Neuronal stem cell (in vitro differentiated cells): ENCODE results near the gene EPO.

Experiments
- DNase-seq: peaks from one replicate; pipeline ENCODE4 v3.0.0-alpha.2; 2013; ENCODE audit warnings: low spot score
- H2AFZ ChIP-seq: one replicate; pipeline ENCODE4 v1.6.1; 2013; ENCODE audit warnings: mild to moderate bottlenecking, low read length, inconsistent platforms
- H2AK5ac ChIP-seq: 2 replicates; pipeline ENCODE4 v1.6.1; 2013; ENCODE audit warnings: low read depth, mild to moderate bottlenecking, inconsistent platforms, low read length, moderate library complexity, mixed read lengths
- H2BK120ac ChIP-seq: 2 replicates; pipeline ENCODE4 v1.6.1; 2013; ENCODE audit warnings: low read depth, mild to moderate bottlenecking, inconsistent platforms, low read length, moderate library complexity, mixed read lengths
- H2BK12ac ChIP-seq: one replicate; pipeline ENCODE4 v1.6.1; 2013; ENCODE audit warnings: low read length, inconsistent platforms
- H2BK15ac ChIP-seq: 2 replicates; pipeline ENCODE4 v1.6.1; 2013; ENCODE audit warnings: mild to moderate bottlenecking, low read length, inconsistent platforms, mixed read lengths
- H2BK5ac ChIP-seq: one replicate; pipeline ENCODE4 v1.6.1; 2013; ENCODE audit warnings: inconsistent platforms, mild to moderate bottlenecking, low read length, moderate library complexity
- H3K14ac ChIP-seq: one replicate; pipeline ENCODE4 v1.6.1; 2013; ENCODE audit warnings: low read length, inconsistent platforms
- H3K18ac ChIP-seq: 2 replicates; pipeline ENCODE4 v1.6.1; 2013; ENCODE audit warnings: low read length, inconsistent platforms
- H3K23ac ChIP-seq: 2 replicates; pipeline ENCODE4 v1.6.1; 2013; ENCODE audit warnings: low read depth, mild to moderate bottlenecking, mixed read lengths, low read length, inconsistent platforms; ENCODE audit not compliant: poor library complexity
- H3K27ac ChIP-seq: replicated peaks from 3 replicates; pipeline ENCODE4 v1.5.1; 2013; ENCODE audit warnings: low read length, inconsistent platforms
- H3K27me3 ChIP-seq, 3 experiments: 2 replicates each; pipeline ENCODE4 v1.6.1; 2013; ENCODE audit warnings: low read length in 3 of 3, mild to moderate bottlenecking in 2 of 3, inconsistent platforms in 1 of 3, low read depth in 1 of 3, mixed read lengths in 1 of 3, moderate library complexity in 1 of 3; ENCODE audit not compliant: control insufficient read depth in 3 of 3, insufficient read depth in 3 of 3
- H3K36me3 ChIP-seq, 2 donors: replicated peaks in 1 of 2; 2 replicates each; pipeline ENCODE4 v1.6.1; 2013; ENCODE audit warnings: low read length in 2 of 2; ENCODE audit not compliant: control insufficient read depth in 2 of 2, insufficient read depth in 2 of 2
- H3K4ac ChIP-seq: 2 replicates; pipeline ENCODE4 v1.6.1; 2013; ENCODE audit warnings: inconsistent platforms, mild to moderate bottlenecking, low read length, moderate library complexity
- H3K4me1 ChIP-seq, 2 donors: 1 replicate in 1 of 2; 2 replicates in 1 of 2; pipeline ENCODE4 v1.6.1; 2013; ENCODE audit warnings: low read length in 2 of 2, low read depth in 1 of 2; ENCODE audit not compliant: control insufficient read depth in 2 of 2, insufficient read depth in 1 of 2
- H3K4me2 ChIP-seq: one replicate; pipeline ENCODE4 v1.6.1; 2013; ENCODE audit warnings: mild to moderate bottlenecking, low read length, inconsistent platforms; ENCODE audit not compliant: insufficient read depth, poor library complexity, severe bottlenecking
- H3K4me3 ChIP-seq, 2 donors: 2 replicates each; pipeline ENCODE4 v1.5.1; 2013; ENCODE audit warnings: low read length in 2 of 2, mild to moderate bottlenecking in 2 of 2, inconsistent platforms in 1 of 2, moderate library complexity in 1 of 2
- H3K79me1 ChIP-seq: one replicate; pipeline ENCODE4 v1.6.1; 2013; ENCODE audit warnings: low read depth, mild to moderate bottlenecking, inconsistent platforms, low read length, moderate library complexity
- H3K9ac ChIP-seq: one replicate; pipeline ENCODE4 v1.6.1; 2013; ENCODE audit warnings: mild to moderate bottlenecking, low read depth, low read length, inconsistent platforms; ENCODE audit not compliant: poor library complexity
- H3K9me3 ChIP-seq, 2 donors: replicated peaks in 1 of 2; 2 replicates each; pipeline versions ENCODE3 to v1.6.1; 2013; ENCODE audit warnings: low read length in 2 of 2, mild to moderate bottlenecking in 2 of 2, inconsistent platforms in 1 of 2, low read depth in 1 of 2, mixed read lengths in 1 of 2, moderate library complexity in 1 of 2; ENCODE audit not compliant: control insufficient read depth in 2 of 2, insufficient read depth in 1 of 2
- H4K8ac ChIP-seq: one replicate; pipeline ENCODE4 v1.6.1; 2013; ENCODE audit warnings: low read depth, mild to moderate bottlenecking, inconsistent platforms, low read length, moderate library complexity
- H4K91ac ChIP-seq: one replicate; pipeline ENCODE4 v1.6.1; 2013; ENCODE audit warnings: low read length, low read depth, mild to moderate bottlenecking, inconsistent platforms; ENCODE audit not compliant: poor library complexity
- whole genome bisulfite sequencing, 2 donors: extraction: QIAGEN DNeasy Blood & Tissue Kit; methylation state at CpG; one replicate each; pipeline ENCODE4 v1.1.7; 2013; ENCODE audit warnings: missing lambda C conversion rate in 2 of 2, mixed read lengths in 1 of 2; ENCODE audit not compliant: insufficient read length in 2 of 2, insufficient replicate concordance in 1 of 2; ENCODE audit errors: extremely low coverage in 2 of 2; 5-methylcytosine and 5-hydroxymethylcytosine counted together

Gene EPO

DNA sequence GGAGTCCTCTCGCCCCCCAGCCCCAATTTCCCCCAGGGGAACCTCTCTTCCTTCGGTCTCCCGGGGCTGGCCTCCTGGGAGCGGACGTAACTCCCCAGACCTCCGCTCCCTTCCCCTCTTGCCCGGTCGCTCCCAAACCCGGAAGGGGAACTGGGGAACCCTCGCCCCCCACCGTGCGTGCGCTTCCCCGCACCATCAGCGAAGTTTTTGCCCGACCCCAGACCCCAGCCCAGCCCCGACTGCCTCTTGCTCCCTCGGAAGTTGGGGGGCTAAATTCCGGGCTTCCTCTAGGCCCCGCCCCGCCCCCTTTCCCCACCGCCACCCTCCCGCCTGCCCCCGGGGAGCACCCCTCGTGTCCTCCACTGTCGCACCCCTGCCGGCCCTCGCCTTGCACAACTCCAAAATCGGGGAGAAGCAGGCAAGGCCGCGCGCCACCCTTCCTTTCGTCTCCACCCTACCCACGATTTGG is 46.3 kb upstream of the EPO start:
- peak overlapping the region; percentile 93 for H3K4me2 ChIP-seq
- H3K4ac ChIP-seq = no peak overlapping the region
- H3K9ac ChIP-seq = peak overlapping the region; percentile 97
- H3K27ac ChIP-seq = peak overlapping the region; percentile 37
- peak overlapping the region; percentile 97 for H2AK5ac ChIP-seq
- H3K14ac ChIP-seq = no peak overlapping the region
- peaks cover 20% of the 10 kb centered on the region for H3K79me1 ChIP-seq
- no peak for DNase-seq
- peaks cover 21 to 27% of the 10 kb centered on the region in 2 donors for H3K36me3 ChIP-seq
- H4K8ac ChIP-seq = no peak overlapping the region
- H4K91ac ChIP-seq = no peak overlapping the region
- no peaks in the 10 kb centered on the region for H3K9me3 ChIP-seq
- H2BK120ac ChIP-seq = no peak overlapping the region
- peaks cover 2 to 3% of the 10 kb centered on the region in 2 donors for H3K4me1 ChIP-seq
- no CpG with 5 or more reads among the region's 34 CpGs for WGBS, 2 donors
- H3K23ac ChIP-seq = peak overlapping the region; percentile 89
- peak overlapping the region; percentile 90 to 97 for H3K4me3 ChIP-seq
- H2BK5ac ChIP-seq = peak overlapping the region; percentile 78
- H2AFZ ChIP-seq = peak overlapping the region; percentile 99
- no peak overlapping the region for H2BK12ac ChIP-seq
- peak overlapping the region; percentile 96 for H3K18ac ChIP-seq
- no peaks in the 10 kb centered on the region for H3K27me3 ChIP-seq
- peak overlapping the region; percentile 67 for H2BK15ac ChIP-seq

DNA sequence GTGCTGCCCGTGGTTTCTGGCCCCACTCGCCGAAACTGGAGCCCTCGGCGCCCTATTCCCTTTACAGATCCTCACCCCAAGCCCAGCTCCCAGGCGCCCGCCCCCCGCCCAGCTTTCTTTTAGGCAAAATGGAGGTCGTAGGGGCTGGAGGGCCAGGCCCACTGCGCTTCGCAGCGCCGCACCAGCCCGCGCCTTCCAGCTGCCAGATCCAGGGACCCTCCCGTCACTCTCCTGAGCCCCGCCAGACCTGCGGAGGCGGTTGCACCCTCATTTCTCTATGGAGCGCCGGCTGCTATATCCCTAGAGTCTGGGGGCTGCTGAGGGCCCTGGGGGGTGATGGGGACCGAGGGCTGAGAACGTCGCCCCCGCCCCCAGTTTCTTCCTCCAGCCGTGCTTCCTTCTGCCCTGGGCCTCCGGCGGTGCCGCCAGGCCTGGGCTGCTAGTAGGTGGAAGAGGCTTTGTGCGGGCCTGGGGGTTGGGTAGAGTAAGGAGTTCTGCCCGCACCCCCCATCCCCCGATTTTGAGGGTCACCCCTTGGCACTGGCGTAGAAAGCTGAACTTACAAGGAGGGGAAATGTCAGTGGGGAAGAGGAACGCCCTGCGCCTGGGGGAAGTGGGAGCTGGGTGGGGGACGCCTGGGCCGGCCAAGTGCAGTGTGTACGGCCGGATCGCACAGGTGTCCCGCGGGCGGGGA is 45.7 kb upstream of the EPO start:
- Histone ChIP-seq H2BK15ac (peak overlapping the region; percentile 67), H4K91ac (no peak overlapping the region), H4K8ac (no peak overlapping the region), H3K9me3 (no peaks in the 10 kb centered on the region), H3K18ac (peak overlapping the region; percentile 96), H2AK5ac (peak overlapping the region; percentile 97), H3K27me3 (no peaks in the 10 kb centered on the region), H3K4me3 (peak overlapping the region; percentile 90 to 97), H2BK12ac (no peak overlapping the region), H3K4me1 (peaks cover 2 to 3% of the 10 kb centered on the region in 2 donors), H3K79me1 (peaks cover 20% of the 10 kb centered on the region), H3K36me3 (peaks cover 21 to 33% of the 10 kb centered on the region in 2 donors), H2BK120ac (no peak overlapping the region), H3K27ac (no peak overlapping the region), H3K4me2 (peak overlapping the region; percentile 93), H3K14ac (peak overlapping the region; percentile 71), H3K4ac (peak overlapping the region; percentile 23), H3K9ac (peak overlapping the region; percentile 97), H3K23ac (peak overlapping the region; percentile 91), H2AFZ (peak overlapping the region; percentile 32), H2BK5ac (peak overlapping the region; percentile 78)
- no CpG with 5 or more reads among the region's 43 CpGs for WGBS, 2 donors
- no peak for DNase-seq

DNA sequence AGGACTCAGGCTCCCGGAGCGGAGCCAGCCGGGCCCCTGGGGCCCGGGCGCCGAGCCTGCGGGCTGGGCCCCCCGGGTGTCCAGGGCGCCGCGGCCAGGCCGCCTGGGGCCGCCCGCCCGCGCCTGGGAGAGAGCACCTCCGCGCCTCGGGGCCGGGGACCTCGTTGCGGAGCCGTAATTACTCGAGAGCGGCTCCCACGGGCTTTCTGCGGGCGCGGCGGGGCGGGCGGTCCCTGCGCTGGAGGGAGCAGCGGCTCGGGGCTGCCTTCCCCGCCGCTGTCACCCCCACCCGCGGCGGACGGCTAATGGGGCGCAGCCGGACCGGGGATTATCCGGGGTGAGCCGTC is 45.2 kb upstream of the EPO start:
- Histone ChIP-seq H3K9me3 (no peaks in the 10 kb centered on the region), H2BK15ac (no peak overlapping the region), H2BK12ac (no peak overlapping the region), H3K4ac (no peak overlapping the region), H3K4me3 (peak overlapping the region; percentile 90 to 97), H3K79me1 (peaks cover 20% of the 10 kb centered on the region), H3K27ac (no peak overlapping the region), H4K91ac (no peak overlapping the region), H3K23ac (no peak overlapping the region), H3K18ac (peak overlapping the region; percentile 96), H2AK5ac (no peak overlapping the region), H3K4me1 (peaks cover 2 to 3% of the 10 kb centered on the region in 2 donors), H2AFZ (no peak overlapping the region), H3K14ac (no peak overlapping the region), H3K9ac (peak overlapping the region; percentile 97), H3K36me3 (peaks cover 23 to 38% of the 10 kb centered on the region in 2 donors), H2BK120ac (no peak overlapping the region), H2BK5ac (peak overlapping the region; percentile 24), H3K4me2 (peak overlapping the region; percentile 93), H4K8ac (no peak overlapping the region), H3K27me3 (no peaks in the 10 kb centered on the region)
- no peak for DNase-seq
- no CpG with 5 or more reads among the region's 46 CpGs for WGBS, 2 donors

DNA sequence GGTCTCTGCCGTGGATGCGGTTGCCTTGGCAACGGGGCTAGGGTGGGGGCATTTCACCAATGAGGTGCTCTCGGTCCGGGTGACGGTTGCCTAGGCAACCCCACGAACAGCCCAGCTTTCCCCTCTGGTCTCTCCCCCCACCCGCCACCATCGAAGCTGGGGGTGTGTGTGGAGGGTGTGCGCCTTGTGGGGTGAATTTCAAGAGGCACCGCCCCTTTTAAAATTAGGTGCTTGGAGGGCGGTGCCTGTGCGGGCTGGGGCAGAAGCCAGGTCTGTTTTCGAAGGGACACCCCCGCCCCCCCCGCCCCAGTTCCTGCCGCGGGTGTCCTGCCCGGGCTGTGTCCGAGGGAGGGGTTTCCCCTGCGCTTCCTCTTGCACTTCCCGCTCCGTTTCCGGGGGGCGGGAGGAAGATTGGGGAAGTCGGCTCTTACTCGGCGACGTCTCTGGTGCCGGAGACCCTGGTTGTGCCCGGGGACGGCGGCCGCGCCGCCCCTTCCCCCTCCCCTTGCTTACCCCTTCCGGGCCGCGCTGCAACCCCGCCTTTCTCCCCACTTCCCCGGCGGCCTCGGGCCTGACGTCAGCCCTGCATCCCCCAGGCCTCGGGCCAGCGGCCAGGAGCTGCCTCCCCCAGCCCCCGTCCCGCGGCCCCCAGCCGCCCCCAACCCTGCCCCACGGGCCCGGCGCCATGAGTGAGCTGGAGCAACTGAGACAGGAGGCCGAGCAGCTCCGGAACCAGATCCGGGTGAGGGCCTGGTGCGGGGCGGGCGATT is 44.5 kb upstream of the EPO start:
- no peak overlapping the region for H2AK5ac ChIP-seq
- no peak overlapping the region for H2BK12ac ChIP-seq
- H4K91ac ChIP-seq = no peak overlapping the region
- no peak overlapping the region for H4K8ac ChIP-seq
- H3K79me1 ChIP-seq = peaks cover 20% of the 10 kb centered on the region
- H3K23ac ChIP-seq = peak overlapping the region; percentile 3
- no peak overlapping the region for H2BK120ac ChIP-seq
- peak overlapping the region; percentile 83 for H3K18ac ChIP-seq
- no peaks in the 10 kb centered on the region for H3K27me3 ChIP-seq
- H3K4me3 ChIP-seq = peak overlapping the region; percentile 79 to 97
- H3K4me1 ChIP-seq = peaks cover 3 to 4% of the 10 kb centered on the region in 2 donors
- H2BK5ac ChIP-seq = peak overlapping the region; percentile 24
- H3K4ac ChIP-seq = no peak overlapping the region
- H3K14ac ChIP-seq = no peak overlapping the region
- H3K36me3 ChIP-seq = peaks cover 23 to 45% of the 10 kb centered on the region in 2 donors
- no peak overlapping the region for H3K27ac ChIP-seq
- no CpG with 5 or more reads among the region's 59 CpGs for WGBS, 2 donors
- peak overlapping the region; percentile 93 for H3K4me2 ChIP-seq
- H3K9me3 ChIP-seq = no peaks in the 10 kb centered on the region
- H2BK15ac ChIP-seq = no peak overlapping the region
- H2AFZ ChIP-seq = peak overlapping the region; percentile 22
- peak overlapping the region; percentile 77 for H3K9ac ChIP-seq
- DNase-seq = peak; percentile 68
